ENCODE data around the gene MICAL2. TPM values are rescaled to one million over a fixed set of nuclear protein-coding genes. Genes with fewer than 3 reads are reported as not detected.

The MICAL2 gene
- total and polyA plus RNA-seq, 2 of the 8 experiments (the other 6 are each of a cell fraction or from before 2014, with no cell fraction given): 1.3 to 4.1 TPM

DNA sequence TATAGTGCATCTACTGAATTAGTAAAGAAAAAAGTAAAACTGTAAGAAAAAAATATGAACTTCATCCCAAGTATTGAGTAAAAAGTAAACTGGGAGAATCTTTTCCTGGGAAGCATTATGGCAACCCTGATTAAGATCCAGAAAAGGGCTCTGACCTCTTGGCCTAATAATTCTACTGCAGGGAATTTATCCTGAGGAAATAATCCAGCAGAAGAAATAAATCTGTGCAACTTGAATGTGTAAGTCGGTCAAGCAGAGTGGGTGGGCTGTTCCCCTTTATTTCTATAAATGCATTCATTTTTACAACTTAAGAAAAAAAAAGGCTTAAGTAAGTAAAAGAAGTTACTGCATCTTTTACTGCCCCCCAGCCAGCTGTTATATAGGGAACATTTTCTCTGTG lies 155.7 kb downstream of the MICAL2 start:
- Histone ChIP-seq H3K56ac (replicated peaks; ENCODE audit: insufficient read length, low read depth, low read length) (no peak overlapping the region), H4K8ac (ENCODE audit: extremely low read depth, insufficient read depth, low read length) (no peak overlapping the region), H2BK120ac (replicated peaks; ENCODE audit: low read depth, low read length) (no peak overlapping the region), H2BK15ac (ENCODE audit: low read length) (no peak overlapping the region), H4K20me1 (replicated peaks in 1 of 2; ENCODE audit: control insufficient read depth in 1 of 2, insufficient read depth in 2 of 2, low read length in 2 of 2) (no peaks in the 10 kb centered on the region), H2BK20ac (ENCODE audit: low read length) (no peak overlapping the region), H3K14ac (ENCODE audit: insufficient read length) (no peak overlapping the region), H2BK5ac (ENCODE audit: low read depth, low read length) (no peak overlapping the region), H4K91ac (replicated peaks; ENCODE audit: insufficient read length, low read length) (no peak overlapping the region), H3K18ac (ENCODE audit: extremely low read depth, low read length) (no peak overlapping the region), H2AFZ (ENCODE audit: low read length) (no peak overlapping the region), H3K23ac (ENCODE audit: insufficient read length) (no peak overlapping the region), H3K27ac (ENCODE audit: low read depth, low read length) (no peak overlapping the region), H3K36me3 (ENCODE audit: control insufficient read depth in 2 of 4, insufficient read depth in 4 of 4, low read length in 3 of 4) (no peaks in the 10 kb centered on the region), H3K23me2 (ENCODE audit: low read depth, low read length) (no peaks in the 10 kb centered on the region), H3K27me3 (replicated peaks in 1 of 4; ENCODE audit: control insufficient read depth in 3 of 4, extremely low read depth in 1 of 4, insufficient read depth in 3 of 4, low read length in 3 of 4) (no peaks in the 10 kb centered on the region), H2AK5ac (ENCODE audit: low read depth, low read length) (no peak overlapping the region), H3K4me3 (ENCODE audit: extremely low read depth in 1 of 4, insufficient read depth in 2 of 4, low read depth in 3 of 4, low read length in 4 of 4) (no peak overlapping the region), H3K79me2 (ENCODE audit: control insufficient read depth in 1 of 2, insufficient read depth in 2 of 2, low read length in 2 of 2) (no peaks in the 10 kb centered on the region), H3K4me1 (replicated peaks in 1 of 4; ENCODE audit: control insufficient read depth in 3 of 4, insufficient read depth in 4 of 4, low read length in 3 of 4) (peaks cover 0 to 4% (median 0%) of the 10 kb centered on the region in 4 experiments; a peak in 2 of 7 replicates), H3K9me3 (ENCODE audit: insufficient read depth in 2 of 2, low read depth in 1 of 2, low read length in 1 of 2) (no peaks in the 10 kb centered on the region), H3K4ac (replicated peaks; ENCODE audit: insufficient read length, low read depth, low read length) (no peak overlapping the region), H3K4me2 (ENCODE audit: insufficient read depth in 1 of 2, low read depth in 2 of 2, low read length in 2 of 2) (no peak overlapping the region), H3K79me1 (ENCODE audit: low read depth, low read length) (no peaks in the 10 kb centered on the region), H3K9ac (replicated peaks in 1 of 4; ENCODE audit: extremely low read depth in 1 of 4, low read depth in 3 of 4, low read length in 3 of 4) (no peak overlapping the region), H4K5ac (ENCODE audit: insufficient read length, low read depth, low read length) (no peak overlapping the region), H2BK12ac (ENCODE audit: low read depth, low read length) (no peak overlapping the region)
- FAIRE-seq (no peak), DNase-seq (ENCODE audit: low read depth in 1 of 2, low spot score in 2 of 2) (no peak)
- WGBS, 2 experiments (ENCODE audit: extremely low coverage in 1 of 2, insufficient coverage in 1 of 2, insufficient read length in 1 of 2, insufficient replicate concordance in 2 of 2, low coverage in 1 of 2, low lambda C conversion rate in 2 of 2, missing lambda C conversion rate in 1 of 2): 92% methylated on average over 1 of the region's 1 CpG; no CpG with 5 or more reads in 1 of the 2 experiments
- POLR2A ChIA-PET (ENCODE audit: partially characterized antibody): no interaction called here
- CTCF ChIA-PET (ENCODE audit: partially characterized antibody): interaction anchor here (0.7 to 22.1 kb wide), 11 partner anchors 9 to 950 kb away, joined by 3 to 403 read pairs (median 4); no protein-coding TSS in a partner anchor
- TF ChIP-seq RBBP5 (IDR thresholded peaks at IDR 0.05; ENCODE audit: borderline replicate concordance, low read depth, low read length) (no peak), SP4 (IDR thresholded peaks at IDR 0.05; ENCODE audit: low read length) (no peak), GABPA (IDR thresholded peaks at IDR 0.05; ENCODE audit: borderline replicate concordance, insufficient read depth, low read length) (no peak), CBX5 (IDR thresholded peaks at IDR 0.05; ENCODE audit: low read depth, low read length) (no peak), CBX8 (IDR thresholded peaks at IDR 0.05; ENCODE audit: borderline replicate concordance, low read depth, low read length) (no peak), TAF7 (optimal IDR thresholded peaks at IDR 0.05; ENCODE audit: borderline replicate concordance, low read depth, low read length) (no peak), BCL11A (IDR thresholded peaks at IDR 0.05; ENCODE audit: low read depth in 2 of 2, low read length in 2 of 2) (no peak), ZNF274 (IDR thresholded peaks at IDR 0.05; ENCODE audit: borderline replicate concordance, extremely low read depth, low read length) (no peak), ATF3 (IDR thresholded peaks at IDR 0.05; ENCODE audit: insufficient read depth, low read depth, low read length) (no peak), CHD2 (IDR thresholded peaks at IDR 0.05; ENCODE audit: low read length) (no peak), CTBP2 (IDR thresholded peaks at IDR 0.05; ENCODE audit: borderline replicate concordance, insufficient read depth, insufficient read length, low read length) (no peak), TAF1 (IDR thresholded peaks at IDR 0.05; ENCODE audit: low read depth, low read length) (no peak), SIRT6 (IDR thresholded peaks at IDR 0.05; ENCODE audit: low read length) (no peak), RXRA (IDR thresholded peaks at IDR 0.05; ENCODE audit: insufficient read depth, low read depth, low read length) (no peak), NRF1 (IDR thresholded peaks at IDR 0.05; ENCODE audit: low read depth, low read length) (no peak)

Data from H1 (cell line).